Measurements from ENCODE around the gene NRCAM.

NRCAM gene

DNA sequence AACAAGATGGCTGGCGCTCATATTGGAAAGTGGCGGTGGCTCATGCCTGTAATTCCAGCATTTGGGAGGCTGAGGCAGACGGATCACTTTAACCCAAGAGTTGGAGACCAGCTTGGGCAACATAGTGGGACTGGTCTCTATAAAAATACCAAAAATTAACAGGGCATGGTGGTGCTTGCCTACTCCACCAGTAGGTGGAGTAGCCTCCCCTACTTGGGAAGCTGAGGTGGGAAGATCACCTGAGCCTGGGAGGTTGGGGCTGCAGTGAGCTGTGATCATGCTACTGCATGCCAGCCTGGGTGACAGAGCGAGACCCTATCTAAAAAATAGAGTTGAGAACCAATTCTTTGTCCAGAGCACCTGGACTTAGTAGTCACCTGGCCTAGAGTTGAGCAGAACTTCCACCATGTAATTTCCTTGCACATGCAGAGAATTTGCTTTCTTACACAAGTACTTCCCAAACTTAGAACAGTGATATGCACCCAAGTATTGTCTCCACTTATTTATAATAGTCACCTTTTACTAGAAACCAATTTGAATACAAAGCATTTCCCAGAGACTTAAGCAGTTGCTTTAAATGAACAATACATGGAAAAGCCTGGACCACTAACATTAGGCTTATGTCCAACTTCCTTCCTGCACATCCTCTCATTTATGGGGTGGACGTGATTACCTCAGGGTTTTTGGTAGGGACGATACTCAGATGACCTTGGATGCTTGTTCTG is 342.0 kb downstream of the NRCAM start:
- Histone ChIP-seq H3K9me3 (ENCODE audit: severe bottlenecking) (no peaks in the 10 kb centered on the region), H3K27me3 (ENCODE audit: insufficient read depth, low read depth, severe bottlenecking) (no peaks in the 10 kb centered on the region), H3K36me3 (no peaks in the 10 kb centered on the region), H3K4me3 (ENCODE audit: low read depth, low read length) (no peak overlapping the region), H3K27ac (no peak overlapping the region)
- TF ChIP-seq CTCF (IDR thresholded peaks at IDR 0.05; ENCODE audit: low read depth, low read length): peak; percentile 81
- peak; percentile 52 for DNase-seq

DNA sequence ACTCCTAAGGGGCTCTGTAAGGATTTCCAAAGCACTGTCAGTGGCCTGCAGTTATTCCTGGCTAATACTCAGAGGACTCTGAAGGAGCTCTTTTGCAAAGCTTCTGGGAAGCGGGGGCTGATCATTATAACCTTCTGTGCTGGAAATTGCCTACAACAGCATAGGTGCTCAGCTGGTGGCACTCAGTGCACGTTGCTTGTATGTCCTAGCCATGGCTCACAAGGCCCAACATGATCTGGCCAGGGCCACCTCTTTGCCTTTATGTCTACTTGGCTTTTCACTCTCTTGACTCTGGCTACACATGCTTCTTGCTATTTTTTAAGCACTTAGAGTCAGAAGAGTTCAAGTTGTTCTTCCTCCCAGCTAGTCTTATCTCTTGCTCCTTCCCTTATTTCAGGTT is 343.6 kb downstream of the NRCAM start:
- H3K27ac ChIP-seq: no peak overlapping the region
- DNase-seq: no peak
- H3K36me3 ChIP-seq: no peaks in the 10 kb centered on the region
- no peaks in the 10 kb centered on the region for H3K27me3 ChIP-seq (ENCODE audit: insufficient read depth, low read depth, severe bottlenecking)
- no peak overlapping the region for H3K4me3 ChIP-seq (ENCODE audit: low read depth, low read length)
- no peak for TF ChIP-seq CTCF (IDR thresholded peaks at IDR 0.05; ENCODE audit: low read depth, low read length)
- H3K9me3 ChIP-seq (ENCODE audit: severe bottlenecking): no peaks in the 10 kb centered on the region

DNA sequence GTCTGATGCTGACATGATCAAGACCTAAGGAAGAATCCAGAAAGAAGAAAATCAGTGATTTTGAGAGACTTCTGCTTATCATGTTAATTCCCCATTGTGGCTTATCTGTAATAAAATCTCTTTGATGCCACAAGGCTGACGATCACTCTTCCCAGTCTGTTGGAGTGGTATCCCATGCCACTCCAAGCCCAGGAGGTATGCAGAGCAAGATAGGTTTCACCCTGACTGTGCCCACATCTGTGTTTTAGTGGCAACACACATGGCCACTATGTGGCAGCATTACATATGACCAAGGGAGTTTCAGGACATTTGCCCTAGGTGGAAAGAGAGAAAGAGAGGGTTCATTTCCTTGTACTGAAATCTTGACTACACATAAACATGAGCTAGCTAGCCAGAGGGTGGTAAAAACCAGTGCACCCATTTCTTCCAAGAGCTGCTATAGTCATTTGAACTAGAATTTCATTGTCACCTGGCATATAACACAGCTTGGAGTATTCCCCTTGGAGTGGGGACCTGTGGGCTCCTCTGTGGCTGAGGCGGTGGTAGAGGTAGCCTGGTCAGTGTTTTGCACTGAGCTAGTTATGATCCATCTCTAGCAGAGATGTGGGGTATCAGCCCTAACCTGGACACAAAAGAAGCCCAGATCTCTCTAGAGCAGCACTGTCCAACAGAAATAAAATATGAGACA is 346.9 kb downstream of the NRCAM start:
- no peaks in the 10 kb centered on the region for H3K36me3 ChIP-seq
- H3K27me3 ChIP-seq (ENCODE audit: insufficient read depth, low read depth, severe bottlenecking): no peaks in the 10 kb centered on the region
- peak; percentile 33 for DNase-seq
- peak; percentile 63 for TF ChIP-seq CTCF (IDR thresholded peaks at IDR 0.05; ENCODE audit: low read depth, low read length)
- no peak overlapping the region for H3K4me3 ChIP-seq (ENCODE audit: low read depth, low read length)
- H3K9me3 ChIP-seq (ENCODE audit: severe bottlenecking): no peaks in the 10 kb centered on the region
- H3K27ac ChIP-seq: no peak overlapping the region

- no peak for DNase-seq
- Histone ChIP-seq H3K36me3 (no peaks in the 10 kb centered on the region), H3K27ac (no peak overlapping the region), H3K9me3 (ENCODE audit: severe bottlenecking) (no peaks in the 10 kb centered on the region), H3K4me3 (ENCODE audit: low read depth, low read length) (no peak overlapping the region), H3K27me3 (ENCODE audit: insufficient read depth, low read depth, severe bottlenecking) (no peaks in the 10 kb centered on the region)
- no peak for TF ChIP-seq CTCF (IDR thresholded peaks at IDR 0.05; ENCODE audit: low read depth, low read length)
Observed at GRCh38 chr7:108108131-108108530, 348.1 kb downstream of the NRCAM start.

- Histone ChIP-seq H3K27ac (no peak overlapping the region), H3K4me3 (ENCODE audit: low read depth, low read length) (no peak overlapping the region), H3K36me3 (no peaks in the 10 kb centered on the region), H3K27me3 (ENCODE audit: insufficient read depth, low read depth, severe bottlenecking) (no peaks in the 10 kb centered on the region), H3K9me3 (ENCODE audit: severe bottlenecking) (no peaks in the 10 kb centered on the region)
- no peak for DNase-seq
- TF ChIP-seq CTCF (IDR thresholded peaks at IDR 0.05; ENCODE audit: low read depth, low read length): no peak
Observed at GRCh38 chr7:108104324-108104723, 351.9 kb downstream of the NRCAM start.

All from WERI-Rb-1 (cell line).